HEK293 (cell line): ENCODE results near the gene SEC22A.

ENCODE experiments used
- CTCF ChIA-PET: fragments of 350-600 bp; formaldehyde crosslinking; extraction: SDS; loops from one replicate; lab custom pipeline; 2021; ENCODE audit warnings: antibody characterized with exemption; lab: Yijun Ruan, JAX
- POLR2A ChIA-PET: fragments of 300-600 bp; formaldehyde crosslinking; extraction: SDS; loops from one replicate; lab custom pipeline; 2020; ENCODE audit warnings: antibody characterized with exemption, inconsistent platforms; lab: Yijun Ruan, JAX
- H3K27ac ChIP-seq: fragments of 200-500 bp; sonication (Bioruptor generic); 2 replicates; pipeline ENCODE4 v1.5.1; 2014; ENCODE audit warnings: low read depth, low read length, control low read depth, inconsistent platforms; ENCODE audit errors: extremely low read depth
- H3K36me3 ChIP-seq, 2 experiments: fragments of 200-500 bp in 1 of 2; sonication (Bioruptor generic) in 1 of 2; 1 replicate in 1 of 2; 2 replicates in 1 of 2; pipeline ENCODE4 v1.5.1; 2014 to 2017; ENCODE audit warnings: inconsistent platforms in 2 of 2, low read length in 2 of 2; ENCODE audit not compliant: control insufficient read depth in 2 of 2, insufficient read depth in 1 of 2
- H3K4me1 ChIP-seq: fragments of 200-500 bp; sonication (Bioruptor generic); 2 replicates; pipeline ENCODE4 v1.5.1; 2014; ENCODE audit warnings: mild to moderate bottlenecking, low read length, inconsistent platforms; ENCODE audit not compliant: control insufficient read depth, insufficient read depth
- H3K4me3 ChIP-seq: 2 replicates; pipeline ENCODE4 v1.5.1; 2011; ENCODE audit warnings: low read depth, mild to moderate bottlenecking, control low read depth, low read length, moderate library complexity
- H3K9me3 ChIP-seq: fragments of 200-500 bp; sonication (Bioruptor generic); 2 replicates; pipeline ENCODE4 v1.5.1; 2014; ENCODE audit warnings: low read depth, low read length, inconsistent platforms; ENCODE audit not compliant: control insufficient read depth, insufficient read depth
- GLI2 ChIP-seq: fragments of 450-650 bp; formaldehyde crosslinking; IDR thresholded peaks from 2 replicates; pipeline ENCODE4; 2017; ENCODE audit warnings: missing biosample characterization, missing genetic modification characterization, low read depth, borderline replicate concordance
- HOXD13 ChIP-seq: sonication (generic); formaldehyde crosslinking; IDR thresholded peaks from 2 replicates; pipeline ENCODE4 v1.8.0; 2022; ENCODE audit warnings: missing genetic modification reagents, borderline replicate concordance
- MYNN ChIP-seq: fragments of 450-650 bp; formaldehyde crosslinking; IDR thresholded peaks from 2 replicates; pipeline ENCODE4 v1.5.1; 2016; ENCODE audit warnings: missing biosample characterization, missing genetic modification characterization, borderline replicate concordance
- SETDB1 ChIP-seq: IDR thresholded peaks from one replicate; pipeline ENCODE4 v1.6.1; 2017; ENCODE audit warnings: mild to moderate bottlenecking, low read length, moderate library complexity, mixed read lengths; ENCODE audit not compliant: insufficient read length
- ZFHX2 ChIP-seq: fragments of 450-650 bp; formaldehyde crosslinking; conservative IDR thresholded peaks from 2 replicates; pipeline ENCODE4 v1.5.1; 2016; ENCODE audit warnings: missing biosample characterization, missing genetic modification characterization
- ZNF132 ChIP-seq: fragments of 450-650 bp; formaldehyde crosslinking; IDR thresholded peaks from 2 replicates; pipeline ENCODE4 v1.5.1; 2017; ENCODE audit warnings: missing biosample characterization, missing genetic modification characterization, borderline replicate concordance
- ZNF362 ChIP-seq: fragments of 450-650 bp; formaldehyde crosslinking; IDR thresholded peaks from 2 replicates; pipeline ENCODE4 v1.5.1; 2016; ENCODE audit warnings: missing biosample characterization, missing genetic modification characterization
- ZNF473 ChIP-seq: fragments of 450-650 bp; formaldehyde crosslinking; IDR thresholded peaks from 2 replicates; pipeline ENCODE4 v1.5.1; 2017; ENCODE audit warnings: missing biosample characterization, missing genetic modification characterization
- ZNF48 ChIP-seq: fragments of 450-650 bp; formaldehyde crosslinking; IDR thresholded peaks from 2 replicates; pipeline ENCODE4 v1.5.1; 2016; ENCODE audit warnings: missing biosample characterization, missing genetic modification characterization
- ZNF510 ChIP-seq: fragments of 450-650 bp; formaldehyde crosslinking; IDR thresholded peaks from 2 replicates; pipeline ENCODE4 v1.5.1; 2018; ENCODE audit warnings: mild to moderate bottlenecking, missing genetic modification characterization, missing biosample characterization; ENCODE audit not compliant: insufficient replicate concordance
- ZNF518A ChIP-seq: fragments of 450-650 bp; formaldehyde crosslinking; conservative IDR thresholded peaks from 2 replicates; pipeline ENCODE4 v1.5.1; 2016; ENCODE audit warnings: low read depth, missing biosample characterization, missing genetic modification characterization
- ZNF561 ChIP-seq: fragments of 450-650 bp; IDR thresholded peaks from 2 replicates; pipeline ENCODE4 v1.5.1; 2018; ENCODE audit warnings: missing biosample characterization, missing genetic modification characterization, borderline replicate concordance
- ZNF623 ChIP-seq: fragments of 450-650 bp; formaldehyde crosslinking; IDR thresholded peaks from 2 replicates; pipeline ENCODE4 v1.5.1; 2016; ENCODE audit warnings: missing biosample characterization, missing genetic modification characterization
- ZNF626 ChIP-seq: fragments of 450-650 bp; sonication (Bioruptor Pico); formaldehyde crosslinking; IDR thresholded peaks from 2 replicates; pipeline ENCODE4 v1.5.1; 2018; ENCODE audit warnings: missing biosample characterization, missing genetic modification characterization, inconsistent platforms
- ZNF654 ChIP-seq: fragments of 450-650 bp; formaldehyde crosslinking; IDR thresholded peaks from 2 replicates; pipeline ENCODE4 v1.5.1; 2016; ENCODE audit warnings: low read depth, missing biosample characterization, missing genetic modification characterization
- TF ChIP-seq, protein P1 (sequence below): fragments of 450-650 bp; formaldehyde crosslinking; IDR thresholded peaks from 2 replicates; pipeline ENCODE4 v1.5.1; 2016; ENCODE audit warnings: missing biosample characterization, missing genetic modification characterization
- TF ChIP-seq, protein P2 (sequence below): fragments of 450-650 bp; formaldehyde crosslinking; IDR thresholded peaks from 2 replicates; pipeline ENCODE4 v1.5.1; 2016; ENCODE audit warnings: missing biosample characterization, missing genetic modification characterization
- TF ChIP-seq, protein P3 (sequence below): fragments of 450-650 bp; formaldehyde crosslinking; IDR thresholded peaks from 2 replicates; pipeline ENCODE4 v1.5.1; 2016; ENCODE audit warnings: missing biosample characterization, missing genetic modification characterization

The SEC22A gene

DNA sequence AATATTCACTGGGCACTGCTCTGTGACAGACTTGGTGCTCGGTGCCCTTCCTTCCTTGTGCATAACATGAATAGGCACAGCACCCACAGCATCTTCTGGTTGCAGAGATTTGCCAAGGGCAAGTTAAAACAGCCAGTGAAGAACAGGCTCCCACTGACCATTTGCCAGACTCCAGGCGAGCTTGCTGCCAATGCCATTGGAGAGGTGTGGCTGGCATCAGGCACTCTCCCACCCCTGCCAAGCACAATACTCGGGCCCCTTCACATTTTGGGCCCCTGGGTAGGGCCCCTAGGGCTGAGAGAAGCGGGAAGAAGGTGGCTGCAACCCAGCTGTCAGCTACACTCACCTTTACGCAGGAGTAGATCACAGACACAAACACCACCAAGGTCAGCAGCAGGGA lies 112.1 kb downstream of the SEC22A start:
- Histone ChIP-seq H3K27ac (no peak overlapping the region), H3K9me3 (no peaks in the 10 kb centered on the region), H3K36me3 (no peaks in the 10 kb centered on the region), H3K4me1 (no peaks in the 10 kb centered on the region), H3K4me3 (no peak overlapping the region)
- CTCF ChIA-PET: no interaction called here
- TF ChIP-seq ZNF626 (tag by site-specific recombination): no peak
- TF ChIP-seq ZNF362: no peak
- TF ChIP-seq, protein P1, sequence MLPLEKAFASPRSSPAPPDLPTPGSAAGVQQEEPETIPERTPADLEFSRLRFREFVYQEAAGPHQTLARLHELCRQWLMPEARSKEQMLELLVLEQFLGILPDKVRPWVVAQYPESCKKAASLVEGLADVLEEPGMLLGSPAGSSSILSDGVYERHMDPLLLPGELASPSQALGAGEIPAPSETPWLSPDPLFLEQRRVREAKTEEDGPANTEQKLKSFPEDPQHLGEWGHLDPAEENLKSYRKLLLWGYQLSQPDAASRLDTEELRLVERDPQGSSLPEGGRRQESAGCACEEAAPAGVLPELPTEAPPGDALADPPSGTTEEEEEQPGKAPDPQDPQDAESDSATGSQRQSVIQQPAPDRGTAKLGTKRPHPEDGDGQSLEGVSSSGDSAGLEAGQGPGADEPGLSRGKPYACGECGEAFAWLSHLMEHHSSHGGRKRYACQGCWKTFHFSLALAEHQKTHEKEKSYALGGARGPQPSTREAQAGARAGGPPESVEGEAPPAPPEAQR: no peak
- TF ChIP-seq MYNN (tag by site-specific recombination): no peak
- no peak for TF ChIP-seq ZNF510 (tag by site-specific recombination)
- no peak for TF ChIP-seq HOXD13 (CRISPR knock-in tag)
- POLR2A ChIA-PET: no interaction called here

DNA sequence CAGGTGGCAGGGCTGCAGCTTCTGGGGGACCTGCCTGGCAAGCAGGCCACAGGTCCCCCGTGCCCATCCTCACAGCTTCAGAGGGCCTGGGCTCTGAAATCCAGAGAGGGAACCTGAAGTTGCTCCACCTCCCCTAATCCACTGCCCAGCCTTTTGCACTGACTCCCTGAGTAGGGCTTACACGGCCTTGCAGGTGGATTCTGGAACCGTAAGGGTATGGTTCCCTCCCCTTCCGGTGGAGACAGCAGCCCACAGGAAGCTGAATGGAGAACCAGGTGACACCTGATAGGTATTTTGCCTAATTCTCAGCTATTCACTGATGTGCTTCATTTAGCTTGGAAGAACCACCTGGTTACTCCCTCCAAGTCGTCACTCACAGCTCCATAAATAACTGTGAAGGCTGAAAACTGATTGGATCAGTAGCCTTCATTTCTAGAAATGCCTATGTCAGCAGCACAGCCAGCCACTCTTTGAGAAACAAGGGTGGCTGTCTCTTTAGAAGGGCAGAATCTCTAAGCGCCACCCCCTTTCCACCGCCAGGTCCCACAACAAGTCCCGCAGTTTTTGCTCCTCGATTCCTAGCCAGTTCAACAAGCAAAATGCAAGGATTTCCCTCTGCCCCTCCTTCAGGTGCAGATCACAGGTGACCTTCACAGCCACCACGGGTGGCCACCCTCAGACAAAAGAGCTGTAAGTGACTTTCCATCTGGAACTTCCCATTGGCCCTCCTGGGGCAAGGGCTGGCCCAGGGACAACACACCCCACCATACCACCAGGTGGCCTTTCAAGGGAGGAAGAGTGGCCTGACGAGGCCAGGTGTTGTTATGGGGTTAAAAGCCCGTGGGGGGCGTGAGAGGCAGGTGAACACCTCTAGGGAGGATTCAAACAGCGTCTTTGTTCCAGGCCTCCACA lies 112.9 kb downstream of the SEC22A start:
- CTCF ChIA-PET: interaction anchor here (0.7 to 1.2 kb wide), 2 partner anchors 41 to 151 kb away, joined by 3 to 5 read pairs; no protein-coding TSS in a partner anchor
- Histone ChIP-seq H3K4me1 (no peaks in the 10 kb centered on the region), H3K36me3 (no peaks in the 10 kb centered on the region), H3K27ac (no peak overlapping the region), H3K4me3 (no peak overlapping the region), H3K9me3 (no peaks in the 10 kb centered on the region)
- TF ChIP-seq GLI2 (no peak), ZNF518A (tag by site-specific recombination) (no peak), ZFHX2 (no peak), ZNF48 (tag by site-specific recombination) (no peak), ZNF132 (tag by site-specific recombination) (no peak), ZNF654 (tag by site-specific recombination) (no peak), ZNF473 (tag by site-specific recombination) (no peak), ZNF623 (tag by site-specific recombination) (no peak), ZNF561 (no peak), SETDB1 (no peak)
- TF ChIP-seq, protein P2, sequence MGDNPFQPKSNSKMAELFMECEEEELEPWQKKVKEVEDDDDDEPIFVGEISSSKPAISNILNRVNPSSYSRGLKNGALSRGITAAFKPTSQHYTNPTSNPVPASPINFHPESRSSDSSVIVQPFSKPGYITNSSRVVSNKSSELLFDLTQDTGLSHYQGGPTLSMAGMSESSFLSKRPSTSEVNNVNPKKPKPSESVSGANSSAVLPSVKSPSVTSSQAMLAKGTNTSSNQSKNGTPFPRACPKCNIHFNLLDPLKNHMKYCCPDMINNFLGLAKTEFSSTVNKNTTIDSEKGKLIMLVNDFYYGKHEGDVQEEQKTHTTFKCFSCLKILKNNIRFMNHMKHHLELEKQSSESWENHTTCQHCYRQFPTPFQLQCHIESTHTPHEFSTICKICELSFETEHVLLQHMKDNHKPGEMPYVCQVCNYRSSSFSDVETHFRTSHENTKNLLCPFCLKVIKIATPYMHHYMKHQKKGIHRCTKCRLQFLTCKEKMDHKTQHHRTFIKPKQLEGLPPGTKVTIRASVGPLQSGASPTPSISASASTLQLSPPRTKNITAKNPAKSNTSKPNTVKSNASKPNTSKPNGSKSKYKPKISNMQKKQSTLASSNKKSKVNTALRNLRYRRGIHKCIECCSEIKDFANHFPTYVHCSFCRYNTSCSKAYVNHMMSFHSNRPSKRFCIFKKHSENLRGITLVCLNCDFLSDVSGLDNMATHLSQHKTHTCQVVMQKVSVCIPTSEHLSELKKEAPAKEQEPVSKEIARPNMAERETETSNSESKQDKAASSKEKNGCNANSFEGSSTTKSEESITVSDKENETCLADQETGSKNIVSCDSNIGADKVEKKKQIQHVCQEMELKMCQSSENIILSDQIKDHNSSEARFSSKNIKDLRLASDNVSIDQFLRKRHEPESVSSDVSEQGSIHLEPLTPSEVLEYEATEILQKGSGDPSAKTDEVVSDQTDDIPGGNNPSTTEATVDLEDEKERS (tag by site-specific recombination): no peak
- TF ChIP-seq, protein P3, sequence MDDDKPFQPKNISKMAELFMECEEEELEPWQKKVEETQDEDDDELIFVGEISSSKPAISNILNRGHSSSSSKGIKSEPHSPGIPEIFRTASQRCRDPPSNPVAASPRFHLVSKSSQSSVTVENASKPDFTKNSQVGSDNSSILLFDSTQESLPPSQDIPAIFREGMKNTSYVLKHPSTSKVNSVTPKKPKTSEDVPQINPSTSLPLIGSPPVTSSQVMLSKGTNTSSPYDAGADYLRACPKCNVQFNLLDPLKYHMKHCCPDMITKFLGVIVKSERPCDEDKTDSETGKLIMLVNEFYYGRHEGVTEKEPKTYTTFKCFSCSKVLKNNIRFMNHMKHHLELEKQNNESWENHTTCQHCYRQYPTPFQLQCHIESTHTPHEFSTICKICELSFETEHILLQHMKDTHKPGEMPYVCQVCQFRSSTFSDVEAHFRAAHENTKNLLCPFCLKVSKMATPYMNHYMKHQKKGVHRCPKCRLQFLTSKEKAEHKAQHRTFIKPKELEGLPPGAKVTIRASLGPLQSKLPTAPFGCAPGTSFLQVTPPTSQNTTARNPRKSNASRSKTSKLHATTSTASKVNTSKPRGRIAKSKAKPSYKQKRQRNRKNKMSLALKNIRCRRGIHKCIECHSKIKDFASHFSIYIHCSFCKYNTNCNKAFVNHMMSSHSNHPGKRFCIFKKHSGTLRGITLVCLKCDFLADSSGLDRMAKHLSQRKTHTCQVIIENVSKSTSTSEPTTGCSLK (tag by site-specific recombination): no peak
- POLR2A ChIA-PET: interaction anchor here (0.6 kb wide), 1 partner anchor 115 kb away, joined by 3 read pairs; no protein-coding TSS in a partner anchor
